Fibroblast of villous mesenchyme (primary cell): Measurements from ENCODE around the gene USP10. TPM values are rescaled to one million over a fixed set of nuclear protein-coding genes. Genes with fewer than 3 reads are reported as not detected.

Experiments used
- DNase-seq: peaks from one replicate; pipeline ENCODE4 v3.0.0-alpha.2; 2010; ENCODE audit warnings: low read depth
- H3K4me3 ChIP-seq: 2 replicates; pipeline ENCODE4 v1.5.1; 2011; ENCODE audit warnings: low read depth, mild to moderate bottlenecking, low read length
- CTCF ChIP-seq: IDR thresholded peaks from 2 replicates; pipeline ENCODE4 v1.5.1; 2012; ENCODE audit warnings: low read depth, mild to moderate bottlenecking, low read length; ENCODE audit not compliant: insufficient read depth
- total RNA-seq: library from RNA; depleted of rRNA; stranded (reverse); fragments of >200 nt; gene quantifications from 2 replicates; pipeline ENCODE4 v1.2.3, GENCODE V29; 2012

Gene USP10
- total RNA-seq, 1 donor = 65.2 TPM

- H3K4me3 ChIP-seq = no peak overlapping the region
- DNase-seq = no peak
- no peak for TF ChIP-seq CTCF
Measured at GRCh38 chr16:84806890-84807258, 107.1 kb downstream of the USP10 start.

- no peak overlapping the region for H3K4me3 ChIP-seq
- TF ChIP-seq CTCF = no peak
- no peak for DNase-seq
Measured at GRCh38 chr16:84807776-84808175, 108.0 kb downstream of the USP10 start.

- H3K4me3 ChIP-seq = no peak overlapping the region
- DNase-seq = no peak
- no peak for TF ChIP-seq CTCF
Measured at GRCh38 chr16:84808826-84809225, 109.0 kb downstream of the USP10 start.

GRCh38 chr16:84810518-84811273 is 110.9 kb downstream of the USP10 start:
- TF ChIP-seq CTCF = no peak
- DNase-seq = peak; percentile 86

GRCh38 chr16:84811529-84811928 is 111.7 kb downstream of the USP10 start:
- DNase-seq = no peak
- TF ChIP-seq CTCF = no peak
- H3K4me3 ChIP-seq = no peak overlapping the region

More at GRCh38 chr16:84810518-84811273, 110.9 kb downstream of the USP10 start:
- no peak overlapping the region for H3K4me3 ChIP-seq

- H3K4me3 ChIP-seq = no peak overlapping the region
- no peak for DNase-seq
- no peak for TF ChIP-seq CTCF
Measured at GRCh38 chr16:84813141-84813934, 113.5 kb downstream of the USP10 start.
